Measurements from ENCODE around the gene PALD1.

Gene PALD1

DNA sequence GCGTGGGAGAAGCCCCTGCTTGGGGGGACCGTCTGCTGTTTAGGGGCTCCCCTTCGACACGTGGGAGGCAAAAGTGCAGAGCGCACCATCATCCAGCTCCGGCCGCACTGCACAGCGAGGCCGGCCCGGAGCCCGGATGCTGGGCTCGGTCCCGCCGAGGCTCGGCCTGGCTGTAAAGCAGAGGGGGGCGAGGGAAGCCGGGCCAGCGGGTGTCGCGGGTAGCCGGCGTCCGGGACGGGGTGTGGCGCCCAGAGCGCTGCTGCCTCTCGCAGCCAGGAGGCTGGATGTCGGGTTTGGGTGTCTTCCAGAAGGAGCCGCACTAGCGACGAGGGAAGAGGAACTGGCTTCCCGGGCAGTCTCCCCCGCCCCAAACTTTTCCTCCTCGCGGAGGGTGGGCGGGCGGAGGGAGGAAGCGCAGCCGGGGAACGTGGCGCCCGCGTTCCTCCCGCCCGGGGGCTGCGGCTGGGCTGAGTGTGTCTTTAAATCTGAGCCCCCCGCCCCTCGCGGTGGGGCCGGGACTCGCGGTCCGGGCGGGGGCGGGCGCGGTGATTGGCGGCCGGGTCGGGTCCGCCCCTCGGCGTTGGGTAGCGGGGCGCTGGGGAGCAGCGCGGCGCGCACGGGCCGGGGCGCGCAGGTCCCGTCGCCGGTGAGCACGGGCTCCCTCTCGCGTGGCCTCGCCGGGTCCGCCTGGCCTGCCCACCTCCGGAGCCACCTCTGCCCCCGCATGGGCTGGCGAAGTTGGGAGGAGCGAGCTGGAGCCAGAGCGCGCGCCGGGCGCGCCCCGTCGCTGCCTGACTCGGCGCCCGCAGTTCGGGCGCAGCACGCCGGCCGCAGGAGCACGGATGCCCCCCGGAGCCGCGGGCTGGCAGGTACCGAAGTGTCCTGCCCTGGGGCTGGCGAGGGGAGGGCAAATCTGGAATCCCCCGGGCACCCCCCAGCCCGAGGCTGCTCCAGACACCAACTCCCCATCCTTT, at the start of gene PALD1:
Gene PALD1 (plus strand): TSS at position 577 of the 974 bp plus-strand sequence. CDS start 47,185 bp downstream, outside the sequence.
- DNase-seq: no peak

DNA sequence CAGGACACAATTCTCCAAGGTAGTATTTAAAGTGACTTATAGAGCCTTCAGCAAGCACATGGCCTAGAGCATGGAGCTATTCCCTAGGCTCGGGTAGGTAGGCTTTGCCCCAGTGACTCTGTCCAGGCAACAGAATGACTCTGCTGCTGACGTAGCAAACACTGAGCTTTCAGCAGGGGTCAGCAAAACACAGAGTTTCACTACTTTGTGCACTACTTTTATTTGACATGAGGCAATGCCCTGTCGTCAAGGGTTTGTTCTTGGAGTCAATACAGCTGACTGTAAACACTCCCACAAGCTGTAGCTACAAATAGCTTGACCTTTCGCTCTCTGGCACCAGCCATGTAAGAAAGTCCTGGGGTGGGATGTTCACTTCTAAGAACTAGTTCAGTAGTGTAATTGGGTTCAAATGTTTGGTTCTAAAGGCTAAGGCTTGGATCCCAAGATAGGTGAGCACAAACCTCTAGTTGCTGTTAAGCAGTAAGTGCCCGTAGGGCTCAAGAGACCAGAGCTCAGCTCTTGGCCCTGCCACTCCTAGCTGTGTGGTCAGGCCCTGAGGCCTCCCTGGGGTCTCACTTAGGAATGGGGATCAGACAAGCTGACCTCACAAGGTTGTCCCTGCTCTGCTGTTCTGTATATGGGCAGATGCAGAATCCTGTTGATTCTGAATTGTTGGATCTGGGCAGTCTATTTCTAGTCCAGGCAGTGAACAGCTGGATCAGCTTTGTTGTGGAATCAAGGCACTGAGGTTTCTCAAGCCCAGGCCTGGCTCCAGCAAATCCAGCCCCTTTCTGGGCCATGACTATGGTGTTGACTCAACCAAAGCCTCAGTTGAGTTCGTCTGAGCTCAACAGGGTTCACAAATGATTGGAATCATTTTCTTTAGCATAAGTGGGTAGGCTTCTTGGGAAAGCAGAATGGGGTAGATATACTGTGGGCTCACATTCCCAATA, 47.8 kb upstream of the PALD1 start:
- no peak for DNase-seq

DNA sequence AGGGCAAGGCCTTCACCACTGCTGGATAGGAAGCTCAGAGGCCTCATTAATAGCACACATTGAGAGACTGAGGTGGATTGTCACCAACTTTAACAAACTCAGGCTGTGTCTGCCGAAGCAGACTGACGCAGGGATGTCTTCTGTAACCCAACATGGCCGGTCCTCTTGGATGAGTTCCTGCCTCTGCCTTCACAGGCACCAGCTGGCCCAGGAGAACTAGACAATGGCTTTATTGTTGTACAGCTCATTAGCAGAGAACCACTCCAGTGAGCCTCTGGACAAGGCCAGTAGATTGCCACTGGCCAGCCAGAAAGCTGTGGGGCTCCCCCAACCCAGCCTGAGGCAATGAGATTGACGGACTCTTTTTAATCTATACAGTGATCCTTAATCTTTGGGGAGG, 46.5 kb upstream of the PALD1 start:
- DNase-seq: no peak

DNA sequence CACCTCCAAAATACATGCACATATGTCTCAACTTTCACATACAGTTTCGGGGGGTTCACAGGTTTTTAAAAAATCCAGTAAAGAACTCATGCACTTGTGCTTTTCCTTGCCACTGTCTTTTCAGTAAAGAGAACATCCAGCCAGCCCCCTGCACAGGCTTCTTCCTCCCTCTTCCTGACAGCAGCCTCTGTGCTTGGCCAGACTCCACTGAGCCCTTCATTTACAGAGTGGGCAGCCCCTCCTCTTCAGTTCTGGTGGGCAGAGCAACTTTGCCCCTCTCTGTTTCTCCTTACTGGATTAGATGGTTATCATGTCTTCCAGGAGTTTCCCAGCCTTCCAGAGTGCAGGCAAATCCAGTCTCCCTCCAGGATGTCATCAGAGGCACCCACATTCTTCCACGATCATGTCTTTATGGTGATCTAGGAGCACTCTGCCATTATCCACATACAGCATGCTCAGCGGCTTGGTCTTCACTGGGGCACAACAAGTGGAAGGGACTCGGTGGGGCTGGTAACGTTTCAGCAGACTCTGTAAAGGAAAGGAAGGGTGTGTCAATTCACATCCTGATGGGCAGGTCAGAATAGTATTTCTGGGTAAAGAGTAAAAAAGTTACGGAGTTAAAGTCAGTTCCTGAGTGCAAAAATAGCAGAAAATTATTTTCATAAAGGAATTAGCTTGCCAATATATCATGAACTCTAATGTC, 45.9 kb upstream of the PALD1 start:
- no peak for DNase-seq

DNA sequence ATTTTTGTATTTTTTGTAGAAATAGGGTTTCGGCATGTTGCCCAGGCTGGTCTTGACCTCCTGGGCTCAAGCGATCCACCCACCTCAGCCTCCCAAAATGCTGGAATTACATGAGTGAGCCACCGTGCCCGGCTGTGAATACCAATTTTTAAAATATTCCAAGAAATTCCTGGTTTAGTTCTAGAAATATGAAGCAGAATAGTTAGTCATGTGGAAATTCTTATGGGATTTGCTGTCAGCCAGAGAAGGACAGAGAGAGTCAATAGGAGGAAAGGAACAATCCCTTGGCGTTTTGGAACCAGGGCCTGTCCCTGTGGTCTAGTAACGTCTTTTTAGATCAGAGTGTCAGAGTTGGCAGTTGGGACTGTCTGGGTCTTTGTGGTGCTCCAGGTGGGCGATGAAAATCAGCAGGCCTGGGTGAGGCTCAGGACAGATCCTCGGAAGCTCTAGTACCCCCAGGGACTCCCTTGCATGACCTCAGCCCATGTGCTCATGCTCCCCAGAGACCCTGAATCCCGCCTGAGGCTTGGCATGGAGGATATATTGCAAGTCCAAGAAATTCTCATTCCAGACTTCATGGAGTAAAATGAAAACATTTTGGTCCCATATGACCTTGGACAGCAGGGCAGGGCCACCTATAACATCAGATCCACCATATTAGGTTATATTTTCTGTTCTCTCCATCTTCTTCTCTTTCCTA, 44.8 kb upstream of the PALD1 start:
- DNase-seq: no peak

DNA sequence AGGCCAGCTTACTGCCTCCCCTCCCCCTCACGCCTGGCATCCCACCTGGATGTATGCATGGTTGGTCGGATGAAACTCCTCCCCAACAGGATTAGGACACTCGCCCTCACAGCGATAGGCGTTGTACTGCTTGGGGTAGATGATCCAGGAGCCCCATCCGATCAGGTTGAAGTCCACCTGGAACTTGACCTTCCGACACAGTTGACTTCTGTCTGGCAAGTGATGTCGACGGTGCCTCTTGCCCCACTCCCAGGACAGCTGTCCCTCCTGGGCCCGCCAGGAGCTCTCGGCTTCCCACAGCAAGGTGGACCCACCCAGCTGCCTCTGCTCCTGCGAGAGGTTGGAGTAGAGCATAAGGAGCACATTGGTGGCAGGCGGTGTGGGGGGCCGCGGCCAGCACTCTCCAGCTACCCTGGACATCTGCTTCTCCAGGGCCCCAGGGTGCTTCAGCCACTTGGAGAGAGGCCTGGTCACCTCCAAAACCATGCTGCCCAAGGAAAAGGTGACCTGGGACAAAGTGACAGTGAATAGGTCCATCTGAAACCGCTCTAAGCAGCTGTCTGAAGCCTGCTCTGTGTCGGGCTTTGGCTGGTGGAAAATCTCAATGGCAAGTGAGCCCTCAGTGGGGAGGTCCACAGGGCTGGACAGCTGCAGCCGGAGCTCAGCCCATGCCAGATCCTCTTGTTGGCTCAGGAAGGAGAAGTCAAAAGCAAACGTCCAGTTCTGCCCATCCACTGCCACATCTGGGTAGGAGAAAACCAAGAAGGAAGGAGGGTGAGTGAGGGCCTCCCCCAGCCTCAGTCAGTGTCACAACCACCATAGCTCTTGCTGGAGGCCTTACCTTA, 43.1 kb upstream of the PALD1 start:
- DNase-seq: no peak

DNA sequence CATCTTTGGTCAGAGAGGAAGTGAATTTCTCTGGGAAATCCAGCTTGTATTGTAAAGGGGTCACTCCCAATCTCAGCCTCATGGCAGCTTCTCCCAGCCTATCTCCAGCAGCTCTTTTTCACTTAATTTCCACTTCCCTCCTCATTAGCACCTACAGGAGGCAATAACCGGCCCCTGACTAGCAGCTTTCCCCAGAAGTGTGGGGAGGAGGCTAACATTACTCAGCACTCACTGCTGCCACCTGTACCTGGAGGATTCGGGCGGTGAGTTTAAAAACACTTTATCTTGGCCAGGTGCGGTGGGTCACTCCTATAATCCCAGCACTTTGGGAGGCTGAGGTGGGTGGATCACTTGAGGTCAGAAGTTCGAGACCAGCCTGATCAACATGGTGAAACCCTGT, 40.8 kb upstream of the PALD1 start:
- no peak for DNase-seq

DNA sequence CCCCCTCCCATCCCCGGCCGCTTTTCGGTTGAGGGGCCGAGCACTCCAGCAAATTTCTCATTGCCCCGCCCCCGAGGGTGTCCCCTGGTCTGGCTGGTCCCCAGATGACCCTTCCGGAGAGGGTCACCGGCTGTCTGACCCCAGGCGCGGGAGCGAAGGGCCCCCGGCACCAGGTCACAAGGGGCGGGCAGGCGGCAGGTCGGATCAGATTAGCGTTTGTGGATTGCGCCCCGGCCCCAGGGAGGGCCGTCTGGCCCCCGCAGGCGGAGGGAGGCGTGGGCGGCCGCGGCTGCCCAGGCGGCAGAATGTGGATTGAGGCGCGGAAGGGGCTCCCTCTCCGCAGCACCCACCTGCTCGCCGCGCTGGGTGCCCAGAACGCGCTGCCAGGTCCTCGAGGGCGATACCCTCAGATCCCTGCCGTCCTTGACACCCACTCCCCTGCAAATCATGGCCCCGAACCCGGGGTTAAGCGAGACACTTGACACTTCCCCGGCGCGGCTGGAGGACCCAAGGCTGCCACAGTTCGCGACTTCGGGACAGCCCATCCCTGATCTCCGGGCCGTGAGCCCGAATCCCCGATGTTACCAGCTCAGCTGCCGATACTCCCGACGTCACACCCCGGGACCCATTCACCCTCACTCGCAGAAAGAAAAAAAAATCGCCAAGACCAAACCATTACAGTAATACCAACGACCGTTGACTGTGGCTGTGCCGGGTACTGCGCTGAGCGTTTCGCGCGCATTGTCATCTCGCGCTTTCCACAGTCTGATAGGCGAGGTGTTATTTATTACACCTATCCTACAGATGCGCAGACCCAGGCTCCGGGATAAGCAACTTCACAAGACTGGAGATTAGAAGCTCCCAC, 38.0 kb upstream of the PALD1 start:
- DNase-seq: no peak

DNA sequence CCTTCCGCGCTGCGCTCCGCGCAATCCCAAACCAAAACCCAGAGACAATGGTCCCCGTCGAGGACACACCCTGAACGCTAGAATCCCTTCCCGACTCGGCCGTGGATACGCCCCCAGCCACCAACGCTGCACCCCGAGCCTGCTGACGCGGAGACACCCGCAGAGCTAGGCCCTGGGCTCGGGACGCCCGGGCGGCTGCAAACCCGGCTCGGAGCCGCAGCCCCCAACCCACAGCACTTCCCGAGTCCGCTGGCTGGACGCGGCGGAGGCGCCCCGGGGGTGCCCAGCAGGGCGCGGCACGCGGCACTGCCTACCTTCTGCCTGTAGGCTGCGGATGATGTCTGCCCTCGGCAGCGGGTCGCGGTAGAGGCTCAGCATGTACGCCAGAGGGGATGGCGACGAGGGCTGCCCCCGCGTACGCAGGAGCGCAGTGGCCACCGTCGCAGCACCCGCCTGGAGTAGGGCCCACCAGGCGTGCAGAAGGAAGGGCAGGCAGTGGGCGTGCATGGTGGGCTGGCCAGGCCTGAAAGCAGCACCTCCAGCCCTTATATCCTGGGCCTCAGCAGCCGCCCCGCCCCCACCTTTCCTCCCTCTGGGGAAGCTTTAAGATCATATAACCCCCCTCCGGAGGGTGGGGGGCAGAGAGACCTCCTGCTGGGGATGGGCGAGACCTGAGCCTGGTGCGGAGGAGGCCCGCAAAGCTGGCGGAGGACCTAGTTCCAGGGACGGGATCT, 37.2 kb upstream of the PALD1 start, which contains the start of gene NODAL:
Gene NODAL (minus strand): TSS at position 521 of the 734 bp plus-strand sequence. CDS start 14 bp downstream, at position 507.
- no peak for DNase-seq

DNA sequence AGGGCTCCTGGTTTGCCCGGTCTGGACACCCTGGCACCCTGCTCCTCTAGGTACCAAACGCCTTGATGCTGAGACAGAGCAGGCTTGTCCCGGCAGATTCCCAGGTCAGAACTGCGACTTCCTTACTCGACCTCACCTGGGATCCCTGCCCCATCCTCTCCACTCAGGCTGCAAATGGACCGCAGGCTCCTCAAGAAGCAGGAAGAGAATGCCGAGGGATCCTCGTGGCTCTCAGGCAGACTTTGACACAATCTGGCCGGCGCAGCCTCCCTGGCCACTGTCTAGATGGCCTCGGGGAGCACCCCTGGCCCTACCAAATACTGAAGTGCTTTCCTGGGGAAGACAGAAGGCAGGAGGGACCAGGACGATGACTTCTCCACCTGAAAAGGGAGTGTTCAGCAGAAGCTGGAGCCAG, 36.7 kb upstream of the PALD1 start:
- DNase-seq: no peak

DNA sequence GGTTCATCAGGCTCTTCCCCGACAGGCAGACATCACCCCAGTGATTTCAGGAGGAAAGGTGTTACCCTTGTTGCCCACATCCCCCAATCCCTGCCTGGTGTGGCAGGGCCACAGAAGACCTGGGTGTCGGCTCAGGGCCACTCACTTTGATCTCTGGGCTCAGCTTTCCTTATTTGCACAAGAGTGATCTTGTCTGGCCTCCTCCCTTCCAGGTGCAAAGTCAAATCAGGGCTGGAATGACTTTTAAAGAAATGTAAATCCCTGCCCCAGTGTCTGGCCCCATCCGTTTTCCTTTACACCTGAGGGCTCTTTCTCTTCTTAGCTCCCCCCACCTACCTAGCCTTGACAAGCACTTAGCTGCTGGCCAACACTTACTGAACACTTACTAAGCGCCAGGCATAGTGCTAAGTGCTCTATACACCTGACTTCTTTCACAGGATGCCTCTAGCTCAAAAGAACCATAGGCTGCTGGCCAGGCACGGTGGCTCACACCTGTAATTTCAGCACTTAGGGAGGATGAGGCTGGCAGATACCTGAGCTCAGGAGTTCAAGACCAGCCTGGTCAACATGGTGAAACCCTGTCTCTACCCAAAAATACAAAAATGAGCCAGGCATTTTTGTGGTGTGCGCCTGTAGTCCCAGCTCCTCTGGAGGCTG, 36.1 kb upstream of the PALD1 start:
- no peak for DNase-seq

DNA sequence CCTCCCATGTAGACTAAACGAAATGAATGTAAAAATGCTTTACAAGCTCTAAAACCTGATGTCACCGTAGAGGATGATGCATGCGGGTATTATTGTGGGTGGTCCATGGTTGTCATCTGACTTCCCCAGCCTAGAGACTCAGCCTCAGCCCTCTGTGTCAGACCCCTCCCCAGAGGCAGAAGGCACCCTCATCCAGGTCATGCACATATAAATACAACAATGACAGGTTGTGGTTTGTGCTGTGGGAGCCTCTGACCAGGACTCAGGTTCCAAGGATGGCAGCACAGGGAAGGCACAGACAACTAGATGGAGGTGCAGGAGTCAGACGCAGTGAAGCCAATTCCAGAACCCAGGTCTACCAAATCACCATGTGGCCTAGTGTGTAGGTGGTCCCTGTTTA, 33.8 kb upstream of the PALD1 start:
- DNase-seq: no peak

DNA sequence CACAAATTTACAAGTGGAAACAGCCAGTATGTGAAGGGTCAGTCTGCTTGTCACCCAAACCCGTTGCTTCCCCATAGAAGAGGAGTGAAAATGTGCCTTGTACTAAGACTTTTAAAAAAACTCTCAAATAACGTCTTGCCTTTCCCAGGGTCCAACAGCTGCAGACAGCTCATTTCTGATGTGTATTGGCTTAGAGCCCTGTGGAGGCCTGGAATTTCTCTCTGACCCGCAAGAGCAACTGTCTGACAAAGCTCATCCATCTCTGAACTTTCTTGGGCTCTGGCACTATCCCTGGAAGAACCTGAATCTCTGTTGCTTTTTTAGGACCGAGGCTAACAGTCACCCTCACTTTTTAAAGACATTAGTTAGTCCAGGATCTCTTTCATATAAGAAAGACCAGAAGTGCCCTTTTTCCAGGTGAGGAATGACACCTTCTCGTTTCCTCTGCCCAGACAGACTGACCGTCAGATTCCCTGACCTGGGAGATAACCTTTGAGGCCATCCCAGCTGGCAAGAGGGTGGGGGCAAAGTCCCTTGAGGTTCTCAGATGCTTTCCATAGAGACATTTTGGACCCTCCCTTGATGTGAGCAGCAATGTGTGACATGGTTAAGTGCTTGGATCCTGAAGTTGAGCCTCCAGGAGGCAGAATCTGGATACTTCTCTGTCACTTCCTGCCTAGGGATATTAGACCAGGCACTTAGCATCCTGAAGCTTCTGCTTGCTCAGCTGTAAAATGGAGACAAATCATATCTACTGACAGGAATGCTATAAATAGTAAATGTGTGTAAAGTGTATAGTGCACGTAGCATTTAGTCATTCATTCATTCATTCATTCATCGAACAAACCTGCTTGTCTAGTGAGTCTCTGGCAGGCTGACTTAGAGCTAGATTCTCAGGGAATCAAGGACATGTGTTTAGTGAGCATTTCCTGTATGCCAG, 32.6 kb upstream of the PALD1 start:
- DNase-seq: no peak

DNA sequence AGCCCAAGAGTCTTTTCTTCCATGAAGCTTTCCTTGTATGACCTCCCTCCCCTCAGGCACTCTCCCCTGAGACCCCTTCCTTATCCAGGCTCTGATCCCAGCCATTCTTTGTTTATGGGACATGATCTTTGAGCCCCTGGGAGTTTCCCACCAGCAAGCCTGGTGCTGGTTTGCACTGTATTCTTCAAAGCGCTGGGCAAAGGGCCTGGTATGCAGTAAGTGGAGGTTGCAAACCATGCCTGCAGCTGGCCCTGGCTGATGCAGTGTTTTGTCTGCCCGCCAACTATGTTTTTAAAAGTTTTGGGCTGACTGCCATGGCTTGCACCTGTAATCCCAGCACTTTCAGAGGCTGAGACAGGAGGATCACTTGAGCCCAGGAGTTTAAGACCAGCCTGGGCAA, 30.3 kb upstream of the PALD1 start:
- no peak for DNase-seq

DNA sequence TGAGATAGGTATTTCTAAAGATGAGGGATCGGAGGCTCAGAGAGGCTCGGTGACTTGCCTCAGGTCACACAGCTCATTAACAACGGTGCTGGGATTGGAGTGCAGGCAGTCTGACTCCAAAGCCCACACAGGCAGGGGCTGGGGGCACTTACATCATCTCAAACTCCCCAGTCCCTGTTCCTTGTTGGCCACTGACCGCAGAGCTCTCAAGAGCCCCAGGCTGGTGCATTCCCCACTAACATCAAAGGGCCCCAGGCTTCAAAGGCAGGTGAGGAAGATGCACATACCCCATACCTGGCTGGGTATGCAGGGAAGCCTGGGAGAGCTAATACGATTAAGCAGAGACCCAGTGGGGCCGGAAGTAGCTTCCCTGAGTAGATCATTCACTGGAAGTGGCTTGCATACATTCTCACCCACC, 23.3 kb upstream of the PALD1 start:
- DNase-seq: no peak

DNA sequence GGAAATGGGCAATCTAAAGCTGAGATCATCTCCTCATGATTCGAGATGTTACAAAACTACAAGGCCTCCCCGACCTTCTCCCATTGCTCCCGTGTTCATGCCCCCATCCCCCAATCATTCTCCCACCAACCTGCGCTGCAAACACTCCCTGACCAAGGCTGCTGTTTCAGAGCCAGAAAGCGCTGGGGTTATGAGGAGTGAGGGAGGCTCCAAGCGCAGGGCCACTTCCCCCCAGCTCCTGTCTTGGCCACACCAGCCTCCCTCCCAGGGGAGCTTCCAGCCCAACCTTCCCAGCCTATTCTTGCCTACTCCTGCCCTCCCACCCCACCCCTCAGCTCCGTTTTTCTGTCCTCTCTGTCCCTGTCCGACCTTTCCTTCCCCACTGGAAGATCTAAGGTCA, 22.4 kb upstream of the PALD1 start:
- no peak for DNase-seq

DNA sequence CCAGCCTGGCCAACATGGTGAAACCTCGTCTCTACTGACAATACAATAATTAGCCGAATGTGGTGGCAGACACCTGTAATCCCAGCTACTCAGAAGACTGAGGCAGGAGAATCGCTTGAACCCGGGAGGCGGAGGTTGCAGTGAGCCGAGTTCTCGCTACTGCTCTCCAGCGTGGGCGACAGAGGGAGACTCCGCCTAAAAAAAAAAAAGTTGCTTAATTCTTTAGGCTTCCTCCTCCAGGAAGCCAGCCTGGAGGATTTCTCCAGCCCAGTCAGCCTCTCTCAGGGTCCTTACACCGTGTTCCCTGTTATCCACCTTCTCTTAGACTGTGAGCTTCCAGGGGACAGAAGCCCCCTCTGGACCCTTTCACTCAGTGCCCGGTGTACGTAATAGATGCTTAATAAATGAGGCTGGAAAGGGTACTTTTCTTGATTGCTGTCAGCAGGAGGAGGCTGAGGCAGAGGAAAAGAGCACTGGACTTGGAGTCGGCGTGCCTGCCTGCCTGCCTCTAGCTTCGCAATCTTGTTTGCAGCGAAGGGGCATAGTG, 20.7 kb upstream of the PALD1 start:
- no peak for DNase-seq

Data from DMS153 (cell line).